A549 (cell line): Measurements from ENCODE around the gene ELL2. TPM values are rescaled to one million over a fixed set of nuclear protein-coding genes. Genes with fewer than 3 reads are reported as not detected.
"Not testable (repeated sequence)": the region's sequence is repeated elsewhere in the genome, so short reads cannot be mapped to it uniquely, and the experiment has no call there.

Experiments used
- ATAC-seq, 2 experiments: fragments of 200-7000 bp in 1 of 2; fragments of >200 bp in 1 of 2; cut with Nextera tagmentation in 1 of 2; cut with Tn5 transposase in 1 of 2; 3 replicates each; pipeline versions ENCODE4 v1.8.0 to v1.9.1; 2018 to 2020; ENCODE audit warnings: mild to moderate bottlenecking in 1 of 2, moderate library complexity in 1 of 2
- CTCF ChIA-PET: fragments of 300-600 bp; sonication (Branson Sonifier 250); formaldehyde crosslinking; extraction: SDS; loops from one replicate; lab custom pipeline; 2021; ENCODE audit warnings: antibody characterized with exemption, inconsistent platforms; lab: Yijun Ruan, JAX
- POLR2A ChIA-PET: fragments of 350-600 bp; formaldehyde crosslinking; extraction: SDS; loops from one replicate; lab custom pipeline; 2021; ENCODE audit warnings: antibody characterized with exemption, inconsistent platforms; lab: Yijun Ruan, JAX
- DNase-seq, 2 experiments: peaks; one replicate each; pipeline versions ENCODE4 v3.0.0 to v3.0.0-alpha.2; 2011 to 2016; ENCODE audit warnings: low read depth in 1 of 2, low spot score in 1 of 2
- FAIRE-seq: peaks from 2 replicates; lab custom pipeline; 2011; peaks lifted over from hg19 to GRCh38; lab: Jason Lieb, UNC
- H3K27ac ChIP-seq, 2 experiments: fragments of >200 bp; sonication (Bioruptor Twin); formaldehyde crosslinking; 3 replicates each; pipeline ENCODE4 v1.5.1; 2016 to 2017
- H3K4me1 ChIP-seq: fragments of >200 bp; sonication (Bioruptor Twin); formaldehyde crosslinking; 3 replicates; pipeline ENCODE4 v1.6.1; 2016
- H3K4me2 ChIP-seq: fragments of >200 bp; sonication (Bioruptor Twin); formaldehyde crosslinking; 3 replicates; pipeline ENCODE4 v1.6.1; 2016
- H3K4me3 ChIP-seq: fragments of >200 bp; sonication (Bioruptor Twin); formaldehyde crosslinking; 3 replicates; pipeline ENCODE4 v1.5.1; 2016
- H3K9me3 ChIP-seq: fragments of >200 bp; sonication (Bioruptor Twin); formaldehyde crosslinking; 3 replicates; pipeline ENCODE4 v1.6.1; 2016
- CHD2 ChIP-seq: fragments of 150-350 bp; IDR thresholded peaks from 2 replicates; pipeline ENCODE4 v1.6.1; 2014; ENCODE audit warnings: low read length; ENCODE audit not compliant: partially characterized antibody
- CHD4 ChIP-seq: fragments of 200-600 bp; sonication (generic); IDR thresholded peaks from 2 replicates; pipeline ENCODE4 v1.6.1; 2016; ENCODE audit warnings: antibody characterized with exemption, mild to moderate bottlenecking, borderline replicate concordance
- FOXS1 ChIP-seq: fragments of 250-450 bp; sonication (Bioruptor Pico); IDR thresholded peaks from 2 replicates; pipeline ENCODE4 v1.5.0; 2020; ENCODE audit warnings: mild to moderate bottlenecking, moderate library complexity
- HDAC2 ChIP-seq: fragments of 200-600 bp; sonication (generic); IDR thresholded peaks from 2 replicates; pipeline ENCODE4 v1.6.1; 2016
- JUN ChIP-seq, 2 experiments: fragments of >200 bp; sonication (Bioruptor Twin); formaldehyde crosslinking; IDR thresholded peaks; 2 replicates in 1 of 2; 3 replicates in 1 of 2; pipeline ENCODE4 v1.6.1; 2016 to 2017
- KDM5A ChIP-seq: fragments of 200-600 bp; sonication (generic); IDR thresholded peaks from 2 replicates; pipeline ENCODE4 v1.6.1; 2016; ENCODE audit warnings: antibody characterized with exemption, mild to moderate bottlenecking
- MAFK ChIP-seq: fragments of 450-650 bp; IDR thresholded peaks from 2 replicates; pipeline ENCODE4 v1.6.1; 2014; ENCODE audit not compliant: partially characterized antibody
- NPAS2 ChIP-seq: fragments of 250-450 bp; sonication (Bioruptor Pico); IDR thresholded peaks from 2 replicates; pipeline ENCODE4 v1.8.0; 2022; ENCODE audit warnings: mild to moderate bottlenecking, moderate library complexity, borderline replicate concordance
- POLR2AphosphoS2 ChIP-seq: conservative IDR thresholded peaks from 2 replicates; pipeline ENCODE4 v1.6.1; 2012; ENCODE audit warnings: low read length, improper control_type of control experiment, inconsistent platforms
- RARB ChIP-seq: fragments of 250-450 bp; sonication (Bioruptor Pico); IDR thresholded peaks from 2 replicates; pipeline ENCODE4 v1.8.0; 2021; ENCODE audit warnings: mild to moderate bottlenecking, moderate library complexity
- RCOR1 ChIP-seq: fragments of 150-350 bp; IDR thresholded peaks from 2 replicates; pipeline ENCODE4 v1.6.1; 2014; ENCODE audit warnings: antibody characterized with exemption, low read length, low read depth
- RFX5 ChIP-seq: fragments of 450-650 bp; IDR thresholded peaks from 2 replicates; pipeline ENCODE4 v1.7.1; 2014; ENCODE audit warnings: antibody characterized with exemption, mild to moderate bottlenecking, moderate library complexity
- ZC3H11A ChIP-seq: fragments of 450-650 bp; IDR thresholded peaks from 2 replicates; pipeline ENCODE4 v1.6.1; 2014; ENCODE audit warnings: antibody characterized with exemption, mild to moderate bottlenecking
- ZSCAN20 ChIP-seq: fragments of 250-450 bp; sonication (Bioruptor Pico); IDR thresholded peaks from 2 replicates; pipeline ENCODE4 v1.8.0; 2022; ENCODE audit warnings: mild to moderate bottlenecking, moderate library complexity
- WGBS: methylation state at CpG from one replicate; pipeline ENCODE4 v1.1.6; 2017; ENCODE audit errors: missing lambda C conversion rate; 5-methylcytosine and 5-hydroxymethylcytosine counted together
- polyA plus RNA-seq, 4 experiments: library from polyadenylated mRNA; depleted of rRNA in 3 of 4; stranded (reverse); fragments of >200 nt; fragmentation: RNase III in 1 of 4; extraction: RNeasy Plus Mini Kit Qiagen cat#74134 plus additional on column Dnase treatment in 1 of 4; gene quantifications; 2 replicates in 3 of 4; 3 replicates in 1 of 4; pipeline ENCODE4 v1.2.3, GENCODE V29; 2011 to 2017
- TF ChIP-seq, protein P1 (sequence below): fragments of >200 bp; sonication (Bioruptor Twin); formaldehyde crosslinking; IDR thresholded peaks from 2 replicates; pipeline ENCODE4 v1.6.1; 2016
- TF ChIP-seq, protein P2 (sequence below): IDR thresholded peaks from 2 replicates; pipeline ENCODE4 v1.6.1; 2012
- TF ChIP-seq, protein P3 (sequence below): fragments of 250-450 bp; sonication (Bioruptor Pico); IDR thresholded peaks from 2 replicates; pipeline ENCODE4 v1.5.0; 2021; ENCODE audit warnings: mild to moderate bottlenecking, moderate library complexity, borderline replicate concordance
- TF ChIP-seq, protein P4 (sequence below): fragments of >200 bp; sonication (Bioruptor Twin); formaldehyde crosslinking; IDR thresholded peaks from 3 replicates; pipeline ENCODE4 v1.6.1; 2016

Gene ELL2
- polyA plus RNA-seq, 2 of the 4 experiments (the other 2 are of a cell fraction): 11.8 to 24.2 TPM

DNA sequence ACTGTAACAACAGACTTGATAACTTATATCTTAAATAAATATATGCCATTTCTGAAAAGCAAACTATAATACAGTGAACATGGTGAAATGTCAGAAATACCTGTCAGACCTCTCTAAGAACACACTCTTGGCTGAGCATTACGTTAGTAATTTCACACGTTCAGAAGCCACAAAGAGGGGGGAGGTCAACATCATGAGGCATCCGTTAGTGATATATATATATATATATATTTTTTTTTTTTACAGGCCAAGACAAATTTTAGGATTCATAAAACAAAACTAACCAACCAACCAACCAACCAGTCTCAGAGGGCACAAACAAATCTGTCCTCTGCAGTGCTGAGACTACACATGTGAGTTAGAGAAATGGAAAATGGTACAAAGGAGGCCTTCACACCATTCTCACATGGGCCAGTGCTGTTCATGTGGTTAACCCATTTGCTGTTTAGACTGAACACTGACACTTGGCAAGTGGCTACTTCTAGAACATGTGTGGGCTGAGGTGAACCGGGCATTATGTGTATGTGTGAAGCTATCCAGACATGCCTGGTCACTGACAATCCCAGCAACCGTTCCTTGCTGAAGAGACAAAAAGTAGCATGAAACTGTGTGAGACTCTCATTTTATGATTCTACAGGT lies 54.5 kb downstream of the ELL2 start:
- 90% methylated on average over 5 of the region's 5 CpGs for WGBS
- TF ChIP-seq ZSCAN20 (CRISPR knock-in tag): no peak

DNA sequence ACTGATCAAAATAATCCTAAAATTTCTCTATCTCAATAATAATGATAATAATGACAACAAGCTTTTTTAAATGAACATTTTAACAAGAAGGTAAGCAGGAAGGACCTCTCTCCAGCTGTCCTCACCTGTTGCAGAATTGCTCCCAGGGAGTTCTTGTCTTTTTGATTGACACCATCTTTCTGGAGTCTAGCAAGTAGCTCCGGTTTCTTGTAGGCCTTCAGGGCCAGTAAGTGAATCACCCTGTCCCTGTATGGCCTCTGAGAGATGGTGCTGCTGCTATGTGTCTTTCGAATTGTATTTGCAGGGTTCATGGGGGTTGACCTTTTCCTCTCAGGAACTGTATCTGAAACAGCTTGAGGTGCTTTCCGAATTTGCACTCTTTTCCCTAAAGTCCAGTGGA lies 55.3 kb downstream of the ELL2 start:
- ATAC-seq, POLR2A ChIA-PET, H3K9me3 ChIP-seq, CTCF ChIA-PET, H3K4me2 ChIP-seq, H3K27ac ChIP-seq, DNase-seq, H3K4me3 ChIP-seq, FAIRE-seq: not testable (repeated sequence)
- WGBS: 72% methylated on average over 3 of the region's 3 CpGs
- peaks cover 15% of the 10 kb centered on the region; the same call in 2 of the 3 replicates for H3K4me1 ChIP-seq

More for the DNA sequence above, 54.5 kb downstream of the ELL2 start:
- Histone ChIP-seq H3K27ac (no peak overlapping the region), H3K4me3 (no peak overlapping the region), H3K4me1 (peaks cover 7% of the 10 kb centered on the region; the same call in 2 of the 3 replicates), H3K9me3 (no peaks in the 10 kb centered on the region), H3K4me2 (no peak overlapping the region)
- FAIRE-seq (no peak), DNase-seq (no peak), ATAC-seq (no peak)
- ChIA-PET CTCF (interaction anchor here (1.2 to 1.5 kb wide), 2 partner anchors 18 to 429 kb away, joined by 4 to 5 read pairs; no protein-coding TSS in a partner anchor), POLR2A (no interaction called here)

DNA sequence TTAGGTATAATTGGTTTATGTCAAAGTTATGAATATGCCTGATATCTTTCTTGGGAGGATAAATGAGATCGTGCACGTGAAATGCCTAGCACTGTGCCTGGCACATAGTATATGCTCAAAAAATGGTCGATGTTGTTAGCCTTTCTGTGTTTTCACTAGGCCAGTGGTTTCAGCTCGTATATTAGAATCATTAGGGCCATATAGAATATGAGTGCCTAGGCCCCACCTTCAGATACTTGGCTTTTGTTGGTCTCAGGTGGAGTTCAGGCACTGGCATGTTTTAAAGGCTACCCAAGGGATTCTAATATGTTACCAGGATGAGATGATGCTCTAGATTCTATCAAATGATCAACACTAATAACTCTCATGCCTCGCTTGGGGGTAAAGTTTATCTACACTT lies 56.8 kb downstream of the ELL2 start:
- POLR2A ChIA-PET: no interaction called here
- H3K4me2 ChIP-seq: no peak overlapping the region
- H3K9me3 ChIP-seq: no peaks in the 10 kb centered on the region
- 91% methylated on average over 5 of the region's 5 CpGs for WGBS
- ATAC-seq: no peak
- no peak for FAIRE-seq
- no peak overlapping the region for H3K27ac ChIP-seq
- H3K4me1 ChIP-seq: peaks cover 16% of the 10 kb centered on the region; the same call in 2 of the 3 replicates
- no peak overlapping the region for H3K4me3 ChIP-seq
- no peak for TF ChIP-seq JUN (IDR thresholded peaks at IDR 0.05)
- TF ChIP-seq HDAC2: no peak
- TF ChIP-seq CHD2: no peak
- no peak for TF ChIP-seq RFX5
- no peak for TF ChIP-seq CHD4
- TF ChIP-seq NPAS2 (CRISPR knock-in tag): no peak
- TF ChIP-seq, protein P1, sequence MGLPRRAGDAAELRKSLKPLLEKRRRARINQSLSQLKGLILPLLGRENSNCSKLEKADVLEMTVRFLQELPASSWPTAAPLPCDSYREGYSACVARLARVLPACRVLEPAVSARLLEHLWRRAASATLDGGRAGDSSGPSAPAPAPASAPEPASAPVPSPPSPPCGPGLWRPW: no peak
- no peak for TF ChIP-seq RARB
- TF ChIP-seq, protein P2, sequence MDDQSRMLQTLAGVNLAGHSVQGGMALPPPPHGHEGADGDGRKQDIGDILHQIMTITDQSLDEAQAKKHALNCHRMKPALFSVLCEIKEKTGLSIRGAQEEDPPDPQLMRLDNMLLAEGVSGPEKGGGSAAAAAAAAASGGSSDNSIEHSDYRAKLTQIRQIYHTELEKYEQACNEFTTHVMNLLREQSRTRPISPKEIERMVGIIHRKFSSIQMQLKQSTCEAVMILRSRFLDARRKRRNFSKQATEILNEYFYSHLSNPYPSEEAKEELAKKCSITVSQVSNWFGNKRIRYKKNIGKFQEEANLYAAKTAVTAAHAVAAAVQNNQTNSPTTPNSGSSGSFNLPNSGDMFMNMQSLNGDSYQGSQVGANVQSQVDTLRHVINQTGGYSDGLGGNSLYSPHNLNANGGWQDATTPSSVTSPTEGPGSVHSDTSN: no peak
- TF ChIP-seq FOXS1 (CRISPR knock-in tag): no peak
- no peak for TF ChIP-seq ZC3H11A
- no peak for TF ChIP-seq RCOR1
- TF ChIP-seq POLR2AphosphoS2: no peak
- TF ChIP-seq, protein P3, sequence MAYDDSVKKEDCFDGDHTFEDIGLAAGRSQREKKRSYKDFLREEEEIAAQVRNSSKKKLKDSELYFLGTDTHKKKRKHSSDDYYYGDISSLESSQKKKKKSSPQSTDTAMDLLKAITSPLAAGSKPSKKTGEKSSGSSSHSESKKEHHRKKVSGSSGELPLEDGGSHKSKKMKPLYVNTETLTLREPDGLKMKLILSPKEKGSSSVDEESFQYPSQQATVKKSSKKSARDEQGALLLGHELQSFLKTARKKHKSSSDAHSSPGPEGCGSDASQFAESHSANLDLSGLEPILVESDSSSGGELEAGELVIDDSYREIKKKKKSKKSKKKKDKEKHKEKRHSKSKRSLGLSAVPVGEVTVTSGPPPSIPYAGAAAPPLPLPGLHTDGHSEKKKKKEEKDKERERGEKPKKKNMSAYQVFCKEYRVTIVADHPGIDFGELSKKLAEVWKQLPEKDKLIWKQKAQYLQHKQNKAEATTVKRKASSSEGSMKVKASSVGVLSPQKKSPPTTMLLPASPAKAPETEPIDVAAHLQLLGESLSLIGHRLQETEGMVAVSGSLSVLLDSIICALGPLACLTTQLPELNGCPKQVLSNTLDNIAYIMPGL (CRISPR knock-in tag): no peak
- no peak for TF ChIP-seq KDM5A
- no peak for TF ChIP-seq MAFK
- CTCF ChIA-PET: interaction anchor here (1.5 kb wide), 1 partner anchor 47 kb away, joined by 3 read pairs; no protein-coding TSS in a partner anchor
- DNase-seq: no peak

DNA sequence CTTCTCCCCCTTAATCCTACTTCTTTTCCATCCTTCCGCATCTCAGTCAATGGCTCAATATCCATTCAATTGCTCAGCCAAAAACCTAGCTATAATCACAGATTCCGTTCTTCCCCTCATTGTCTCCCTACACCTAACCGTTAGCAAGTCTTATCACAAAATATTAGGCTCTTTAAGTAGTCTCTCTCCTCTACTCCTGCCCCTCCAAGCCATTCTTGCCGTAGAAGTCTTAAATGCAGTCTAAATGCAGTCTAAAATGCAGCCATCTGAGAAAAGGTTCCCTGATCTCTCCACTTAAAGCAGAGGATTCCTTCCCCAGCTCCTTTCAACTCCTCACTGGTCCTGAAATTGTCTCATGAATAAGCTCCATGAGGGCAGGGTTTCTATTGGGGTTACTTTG lies 57.8 kb downstream of the ELL2 start:
- FAIRE-seq (no peak), DNase-seq (no peak), ATAC-seq (no peak)
- ChIA-PET POLR2A (no interaction called here), CTCF (interaction anchor here (1.5 kb wide), 1 partner anchor 46 kb away, joined by 3 read pairs; no protein-coding TSS in a partner anchor)
- Histone ChIP-seq H3K9me3 (no peaks in the 10 kb centered on the region), H3K4me1 (peaks cover 13% of the 10 kb centered on the region; the same call in 2 of the 3 replicates), H3K4me3 (no peak overlapping the region), H3K4me2 (no peak overlapping the region), H3K27ac (no peak overlapping the region)
- 93% methylated on average over 4 of the region's 4 CpGs for WGBS
- TF ChIP-seq POLR2AphosphoS2: 0 out of 2 replicates have a peak, but pooled peaks have one; percentile 66
- TF ChIP-seq, protein P4, sequence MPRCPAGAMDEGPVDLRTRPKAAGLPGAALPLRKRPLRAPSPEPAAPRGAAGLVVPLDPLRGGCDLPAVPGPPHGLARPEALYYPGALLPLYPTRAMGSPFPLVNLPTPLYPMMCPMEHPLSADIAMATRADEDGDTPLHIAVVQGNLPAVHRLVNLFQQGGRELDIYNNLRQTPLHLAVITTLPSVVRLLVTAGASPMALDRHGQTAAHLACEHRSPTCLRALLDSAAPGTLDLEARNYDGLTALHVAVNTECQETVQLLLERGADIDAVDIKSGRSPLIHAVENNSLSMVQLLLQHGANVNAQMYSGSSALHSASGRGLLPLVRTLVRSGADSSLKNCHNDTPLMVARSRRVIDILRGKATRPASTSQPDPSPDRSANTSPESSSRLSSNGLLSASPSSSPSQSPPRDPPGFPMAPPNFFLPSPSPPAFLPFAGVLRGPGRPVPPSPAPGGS: no peak
